SK-N-SH (cell line): ENCODE measurements around the gene CAMK2B. TPM values are rescaled to one million over a fixed set of nuclear protein-coding genes. Genes with fewer than 3 reads are reported as not detected.

Experiments used
- CTCF ChIA-PET: fragments of 300-600, 350-600 bp; formaldehyde crosslinking; extraction: SDS; loops from one replicate; lab custom pipeline; 2021; lab: Yijun Ruan, JAX
- POLR2A ChIA-PET: fragments of 350-600 bp; sonication (Branson Sonifier 250); formaldehyde crosslinking; extraction: SDS; loops from one replicate; lab custom pipeline; 2020; ENCODE audit warnings: antibody characterized with exemption, inconsistent platforms; lab: Yijun Ruan, JAX
- DNase-seq: peaks from one replicate; pipeline ENCODE4 v3.0.0; 2012
- H2AFZ ChIP-seq: fragments of 200-600 bp; sonication (generic); 2 replicates; pipeline ENCODE4 v1.8.1; 2016; ENCODE audit warnings: antibody characterized with exemption, mild to moderate bottlenecking, low read depth
- H3F3A ChIP-seq: fragments of 200-600 bp; sonication (generic); replicated peaks from 2 replicates; pipeline ENCODE3; 2016; ENCODE audit warnings: antibody characterized with exemption, mild to moderate bottlenecking; ENCODE audit not compliant: insufficient read depth
- H3K27ac ChIP-seq, 2 experiments: fragments of 200-500 bp in 1 of 2; fragments of 200-600 bp in 1 of 2; sonication (Bioruptor generic) in 1 of 2; sonication (generic), shearing (Covaris generic) in 1 of 2; 2 replicates each; pipeline versions ENCODE4 v1.5.1 to v1.6.1; 2014 to 2016; ENCODE audit warnings: low read depth in 2 of 2, inconsistent platforms in 1 of 2, low read length in 1 of 2, mild to moderate bottlenecking in 1 of 2, mixed read lengths in 1 of 2
- H3K27me3 ChIP-seq: fragments of 200-600 bp; sonication (generic), shearing (Covaris generic); 2 replicates; pipeline ENCODE4 v1.6.1; 2016; ENCODE audit warnings: mixed run types; ENCODE audit not compliant: insufficient read depth
- H3K36me3 ChIP-seq, 2 experiments: fragments of 200-500 bp in 1 of 2; fragments of 200-600 bp in 1 of 2; sonication (Bioruptor generic) in 1 of 2; sonication (generic) in 1 of 2; replicated peaks in 1 of 2; 2 replicates each; pipeline versions ENCODE3 to v1.5.1; 2014 to 2016; ENCODE audit warnings: low read length in 1 of 2, mild to moderate bottlenecking in 1 of 2; ENCODE audit not compliant: insufficient read depth in 2 of 2, control insufficient read depth in 1 of 2
- H3K4me1 ChIP-seq, 2 experiments: fragments of 200-500 bp in 1 of 2; fragments of 200-600 bp in 1 of 2; sonication (Bioruptor generic) in 1 of 2; sonication (generic), shearing (Covaris generic) in 1 of 2; 2 replicates each; pipeline versions ENCODE4 v1.5.1 to v1.6.1; 2014 to 2016; ENCODE audit warnings: low read depth in 1 of 2, low read length in 1 of 2, mixed run types in 1 of 2; ENCODE audit not compliant: insufficient read depth in 2 of 2, control insufficient read depth in 1 of 2
- H3K4me2 ChIP-seq: fragments of 200-600 bp; sonication (generic), shearing (Covaris generic); 2 replicates; pipeline ENCODE4 v1.6.1; 2017; ENCODE audit warnings: mixed run types
- H3K4me3 ChIP-seq, 2 experiments: fragments of 200-500 bp in 1 of 2; fragments of 200-600 bp in 1 of 2; sonication (Bioruptor generic) in 1 of 2; sonication (generic), shearing (Covaris generic) in 1 of 2; 2 replicates each; pipeline versions ENCODE4 v1.5.1 to v1.8.1; 2014 to 2016; ENCODE audit warnings: low read depth in 2 of 2, inconsistent platforms in 1 of 2, low read length in 1 of 2, mild to moderate bottlenecking in 1 of 2, mixed read lengths in 1 of 2, moderate library complexity in 1 of 2
- H3K79me2 ChIP-seq: fragments of 200-600 bp; sonication (generic); 2 replicates; pipeline ENCODE4 v1.8.1; 2017; ENCODE audit warnings: mild to moderate bottlenecking; ENCODE audit not compliant: insufficient read depth
- H3K9ac ChIP-seq: fragments of 200-600 bp; sonication (generic); 2 replicates; pipeline ENCODE4 v1.6.1; 2017; ENCODE audit warnings: mixed run types
- H3K9me2 ChIP-seq: fragments of 200-600 bp; sonication (generic); 2 replicates; pipeline ENCODE4 v1.6.1; 2017; ENCODE audit warnings: mixed run types
- H3K9me3 ChIP-seq: fragments of 200-600 bp; sonication (generic); 2 replicates; pipeline ENCODE4 v1.6.1; 2017; ENCODE audit warnings: mixed run types, mild to moderate bottlenecking, moderate library complexity
- H4K20me1 ChIP-seq: fragments of 200-600 bp; sonication (generic); 2 replicates; pipeline ENCODE4 v1.6.1; 2017; ENCODE audit warnings: mild to moderate bottlenecking, mixed run types; ENCODE audit not compliant: insufficient read depth
- EP300 ChIP-seq, 2 experiments: IDR thresholded peaks; 2 replicates each; pipeline versions ENCODE4 v1.4.0 to v1.6.1; 2012; ENCODE audit warnings: borderline replicate concordance in 1 of 2, low read depth in 1 of 2, low read length in 1 of 2
- EZH2phosphoT487 ChIP-seq: fragments of 200-600 bp; sonication (generic); IDR thresholded peaks from 2 replicates; pipeline ENCODE4 v1.6.1; 2017; ENCODE audit warnings: low read depth, mixed run types, mild to moderate bottlenecking, antibody characterized with exemption, moderate library complexity, borderline replicate concordance
- FOSL2 ChIP-seq: IDR thresholded peaks from 2 replicates; pipeline ENCODE4 v1.4.0; 2012; ENCODE audit warnings: low read depth, mild to moderate bottlenecking, moderate library complexity, borderline replicate concordance
- GABPA ChIP-seq: IDR thresholded peaks from 2 replicates; pipeline ENCODE4 v1.4.0; 2012; ENCODE audit warnings: low read depth, mild to moderate bottlenecking
- NFIC ChIP-seq: IDR thresholded peaks from 2 replicates; pipeline ENCODE4 v1.4.0; 2012; ENCODE audit warnings: borderline replicate concordance
- RAD21 ChIP-seq: IDR thresholded peaks from 2 replicates; pipeline ENCODE4 v1.6.1; 2012; ENCODE audit warnings: mild to moderate bottlenecking, low read length
- USF1 ChIP-seq: IDR thresholded peaks from 2 replicates; pipeline ENCODE4 v1.4.0; 2012; ENCODE audit warnings: low read depth, borderline replicate concordance
- WGBS: methylation state at CpG from one replicate; pipeline ENCODE4 v1.1.6; 2017; ENCODE audit warnings: low lambda C conversion rate; 5-methylcytosine and 5-hydroxymethylcytosine counted together
- polyA plus RNA-seq, 3 experiments: library from polyadenylated mRNA; depleted of rRNA; stranded (reverse); fragments of >200 nt; gene quantifications; 2 replicates each; pipeline ENCODE4 v1.2.3, GENCODE V29; 2012

CAMK2B gene
- polyA plus RNA-seq, 1 of the 3 experiments (the other 2 are of a cell fraction): 0.20 TPM

GRCh38 chr7:44269417-44269816 is 56.0 kb downstream of the CAMK2B start:
- no peak overlapping the region for H2AFZ ChIP-seq
- peaks cover 36% of the 10 kb centered on the region for H3K27me3 ChIP-seq
- no peaks in the 10 kb centered on the region for H3K79me2 ChIP-seq
- H3F3A ChIP-seq: no peaks in the 10 kb centered on the region
- H3K27ac ChIP-seq: no peak overlapping the region; a peak in 1 of 4 replicates
- CTCF ChIA-PET: interaction anchor here (1.2 to 3.3 kb wide), 6 partner anchors 13 to 45 kb away, joined by 3 to 21 read pairs (median 4); no protein-coding TSS in a partner anchor
- H3K4me1 ChIP-seq: peaks cover 0 to 45% of the 10 kb centered on the region in 2 experiments; a peak in 2 of 4 replicates
- no peak overlapping the region for H3K4me2 ChIP-seq
- no peaks in the 10 kb centered on the region for H3K9me3 ChIP-seq
- POLR2A ChIA-PET: interaction anchor here (0.5 kb wide), 1 partner anchor 339 kb away, joined by 5 read pairs; no protein-coding TSS in a partner anchor
- no peak overlapping the region for H3K4me3 ChIP-seq
- 78% methylated on average over 4 of the region's 10 CpGs for WGBS
- H3K36me3 ChIP-seq: no peaks in the 10 kb centered on the region
- no peak for DNase-seq
- no peaks in the 10 kb centered on the region for H4K20me1 ChIP-seq
- no peaks in the 10 kb centered on the region for H3K9me2 ChIP-seq
- TF ChIP-seq EZH2phosphoT487 (no peak), FOSL2 (no peak)
- TF ChIP-seq, all 33 proteins: peak for 0
- no peak overlapping the region for H3K9ac ChIP-seq

- no peak overlapping the region for H3K4me2 ChIP-seq
- peaks cover 0 to 53% of the 10 kb centered on the region in 2 experiments; a peak in 2 of 4 replicates for H3K4me1 ChIP-seq
- H3K9me3 ChIP-seq: no peaks in the 10 kb centered on the region
- H2AFZ ChIP-seq: no peak overlapping the region
- 71% methylated on average over 5 of the region's 5 CpGs for WGBS
- peaks cover 43% of the 10 kb centered on the region for H3K27me3 ChIP-seq
- H3K36me3 ChIP-seq: no peaks in the 10 kb centered on the region
- peak overlapping the region in 1 of 2 experiments; percentile 70; a peak in 2 of 4 replicates for H3K27ac ChIP-seq
- no peaks in the 10 kb centered on the region for H3K79me2 ChIP-seq
- no peaks in the 10 kb centered on the region for H3F3A ChIP-seq
- TF ChIP-seq EP300 (IDR thresholded peaks at IDR 0.05; ENCODE audit: borderline replicate concordance in 1 of 2, low read depth in 1 of 2, low read length in 1 of 2) (no peak), GABPA (no peak), NFIC (no peak)
- H3K9me2 ChIP-seq: no peaks in the 10 kb centered on the region
- ChIA-PET POLR2A (interaction anchor here (0.7 kb wide), 1 partner anchor 8 kb away, joined by 3 read pairs; no protein-coding TSS in a partner anchor), CTCF (interaction anchor here (1.2 to 3.3 kb wide), 5 partner anchors 12 to 46 kb away, joined by 3 to 21 read pairs (median 4); no protein-coding TSS in a partner anchor)
- H4K20me1 ChIP-seq: no peaks in the 10 kb centered on the region
- H3K9ac ChIP-seq: no peak overlapping the region
- DNase-seq: no peak
- H3K4me3 ChIP-seq: no peak overlapping the region
These were observed 56.7 kb downstream of the CAMK2B start for GRCh38 chr7:44268671-44269070.

GRCh38 chr7:44267719-44268421 is 57.5 kb downstream of the CAMK2B start:
- Histone ChIP-seq H3K79me2 (no peaks in the 10 kb centered on the region), H3F3A (no peaks in the 10 kb centered on the region), H3K27me3 (peaks cover 48% of the 10 kb centered on the region)
- POLR2A ChIA-PET: interaction anchor here (0.7 kb wide), 1 partner anchor 9 kb away, joined by 3 read pairs; no protein-coding TSS in a partner anchor
- TF ChIP-seq USF1 (no peak), RAD21 (0 out of 2 replicates have a peak, but pooled peaks have one; percentile 4)
- TF ChIP-seq, all 33 proteins: peak for 1
- Histone ChIP-seq H4K20me1 (no peaks in the 10 kb centered on the region), H3K36me3 (no peaks in the 10 kb centered on the region), H3K4me3 (no peak overlapping the region), H3K27ac (peak overlapping the region in 1 of 2 experiments; percentile 70; a peak in 2 of 4 replicates), H3K9ac (no peak overlapping the region), H3K4me1 (peaks cover 0 to 59% of the 10 kb centered on the region in 2 experiments; a peak in 2 of 4 replicates), H3K9me3 (no peaks in the 10 kb centered on the region), H3K9me2 (no peaks in the 10 kb centered on the region), H3K4me2 (no peak overlapping the region), H2AFZ (no peak overlapping the region)
- peak; percentile 76 for DNase-seq
- WGBS: 62% methylated on average over 21 of the region's 21 CpGs
- CTCF ChIA-PET: interaction anchor here (1.1 to 3.3 kb wide), 5 partner anchors 11 to 40 kb away, joined by 4 to 21 read pairs (median 6); no protein-coding TSS in a partner anchor
